ENCODE results near the gene TMEM205.
"Not testable (repeated sequence)": the region's sequence is repeated elsewhere in the genome, so short reads cannot be mapped to it uniquely, and the experiment has no call there.

The TMEM205 gene

DNA sequence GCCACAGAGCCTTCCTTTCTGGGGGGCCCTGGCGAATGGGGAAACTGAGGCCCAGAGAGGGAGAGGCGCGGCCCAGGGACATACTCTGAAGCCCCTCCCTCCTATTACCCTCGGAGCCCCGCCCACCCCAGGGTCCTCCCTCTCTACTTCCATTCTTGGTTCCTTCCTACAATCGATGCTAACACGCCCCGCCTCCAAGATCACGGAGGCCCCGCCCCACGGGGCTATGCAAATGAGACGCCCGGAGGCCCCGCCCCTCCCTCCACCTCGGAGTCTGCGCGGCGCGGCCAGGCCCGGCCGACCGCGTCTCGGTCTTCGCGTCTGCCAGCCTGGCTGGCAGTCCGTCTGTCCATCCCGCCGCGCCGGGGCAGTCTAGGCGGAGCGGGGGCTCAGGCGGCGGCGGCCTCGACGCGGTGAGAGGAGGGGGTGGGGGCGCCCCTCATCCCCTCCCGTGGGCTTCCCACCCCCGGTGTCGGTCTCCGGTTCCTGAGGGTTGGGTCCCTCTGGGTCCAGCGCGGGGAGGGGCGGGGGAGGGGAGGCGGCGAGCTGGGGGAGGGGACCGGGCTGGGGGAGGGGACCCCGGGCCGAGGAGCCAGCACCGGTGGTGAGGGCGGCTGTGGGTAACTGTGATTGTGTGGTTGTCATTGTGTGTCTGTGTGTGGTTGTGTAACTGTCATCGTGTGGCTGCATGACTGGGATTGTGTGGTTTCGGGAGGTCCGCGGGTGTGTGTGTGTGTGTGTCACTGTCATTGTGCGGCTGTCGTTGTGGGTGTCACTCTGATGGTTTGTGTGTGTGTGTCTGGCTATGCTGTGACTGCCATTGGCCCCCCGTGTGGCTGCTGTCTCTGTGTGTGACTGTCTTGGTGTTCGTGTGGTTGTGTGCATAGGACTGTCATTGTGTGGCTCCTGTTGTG is 9.3 kb upstream of the TMEM205 start, which contains the start of gene PLPPR2:
Gene PLPPR2 (plus strand): TSS at position 273 of the 914 bp plus-strand sequence. CDS start 2,242 bp downstream, outside the sequence.
- Histone ChIP-seq H3K36me3 (ENCODE audit: insufficient read depth, low read length) (no peaks in the 10 kb centered on the region), H3F3A (ENCODE audit: low read depth) (no peaks in the 10 kb centered on the region), H2AFZ (ENCODE audit: low read length) (no peak within 1 kb of the TSS), H3K79me2 (ENCODE audit: insufficient read depth, low read length) (no peaks in the 10 kb centered on the region), H3K27me3 (ENCODE audit: insufficient read depth, low read length, poor library complexity, severe bottlenecking) (no peaks in the 10 kb centered on the region), H3K9me3 (ENCODE audit: insufficient read depth, low read depth, low read length) (no peaks in the 10 kb centered on the region), H3K9ac (ENCODE audit: low read depth, low read length, poor library complexity, severe bottlenecking) (no peak within 1 kb of the TSS), H3K9me2 (replicated peaks; ENCODE audit: low read depth, low read length) (no peaks in the 10 kb centered on the region), H3K4me2 (ENCODE audit: low read depth, low read length, poor library complexity, severe bottlenecking) (no peak within 1 kb of the TSS), H3K4me3 (ENCODE audit: low read length, poor library complexity, severe bottlenecking) (no peak within 1 kb of the TSS), H3K4me1 (ENCODE audit: insufficient read depth, low read length, poor library complexity, severe bottlenecking) (no peaks in the 10 kb centered on the region), H4K20me1 (ENCODE audit: insufficient read depth, low read length, poor library complexity, severe bottlenecking) (no peaks in the 10 kb centered on the region)
- no peak for TF ChIP-seq EZH2phosphoT487 (IDR thresholded peaks at IDR 0.05; ENCODE audit: borderline replicate concordance)
- TF ChIP-seq, protein P1, sequence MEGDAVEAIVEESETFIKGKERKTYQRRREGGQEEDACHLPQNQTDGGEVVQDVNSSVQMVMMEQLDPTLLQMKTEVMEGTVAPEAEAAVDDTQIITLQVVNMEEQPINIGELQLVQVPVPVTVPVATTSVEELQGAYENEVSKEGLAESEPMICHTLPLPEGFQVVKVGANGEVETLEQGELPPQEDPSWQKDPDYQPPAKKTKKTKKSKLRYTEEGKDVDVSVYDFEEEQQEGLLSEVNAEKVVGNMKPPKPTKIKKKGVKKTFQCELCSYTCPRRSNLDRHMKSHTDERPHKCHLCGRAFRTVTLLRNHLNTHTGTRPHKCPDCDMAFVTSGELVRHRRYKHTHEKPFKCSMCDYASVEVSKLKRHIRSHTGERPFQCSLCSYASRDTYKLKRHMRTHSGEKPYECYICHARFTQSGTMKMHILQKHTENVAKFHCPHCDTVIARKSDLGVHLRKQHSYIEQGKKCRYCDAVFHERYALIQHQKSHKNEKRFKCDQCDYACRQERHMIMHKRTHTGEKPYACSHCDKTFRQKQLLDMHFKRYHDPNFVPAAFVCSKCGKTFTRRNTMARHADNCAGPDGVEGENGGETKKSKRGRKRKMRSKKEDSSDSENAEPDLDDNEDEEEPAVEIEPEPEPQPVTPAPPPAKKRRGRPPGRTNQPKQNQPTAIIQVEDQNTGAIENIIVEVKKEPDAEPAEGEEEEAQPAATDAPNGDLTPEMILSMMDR (conservative IDR thresholded peaks at IDR 0.05; ENCODE audit: low read length) = no peak

- H3K79me2 ChIP-seq (ENCODE audit: insufficient read depth, low read length); H2AFZ ChIP-seq (ENCODE audit: low read length); H3K4me2 ChIP-seq (ENCODE audit: low read depth, low read length, poor library complexity, severe bottlenecking); H3K9me3 ChIP-seq (ENCODE audit: insufficient read depth, low read depth, low read length); H3K9ac ChIP-seq (ENCODE audit: low read depth, low read length, poor library complexity, severe bottlenecking); H3F3A ChIP-seq (ENCODE audit: low read depth); H4K20me1 ChIP-seq (ENCODE audit: insufficient read depth, low read length, poor library complexity, severe bottlenecking); H3K36me3 ChIP-seq (ENCODE audit: insufficient read depth, low read length); H3K4me3 ChIP-seq (ENCODE audit: low read length, poor library complexity, severe bottlenecking); H3K9me2 ChIP-seq (replicated peaks; ENCODE audit: low read depth, low read length); H3K4me1 ChIP-seq (ENCODE audit: insufficient read depth, low read length, poor library complexity, severe bottlenecking); H3K27me3 ChIP-seq (ENCODE audit: insufficient read depth, low read length, poor library complexity, severe bottlenecking): not testable (repeated sequence)
Observed at GRCh38 chr19:11354102-11354501, 8.0 kb upstream of the TMEM205 start.

- Histone ChIP-seq H3K36me3 (ENCODE audit: insufficient read depth, low read length) (no peaks in the 10 kb centered on the region), H3F3A (ENCODE audit: low read depth) (peaks cover 4% of the 10 kb centered on the region), H3K9ac (ENCODE audit: low read depth, low read length, poor library complexity, severe bottlenecking) (no peak overlapping the region), H3K9me3 (ENCODE audit: insufficient read depth, low read depth, low read length) (no peaks in the 10 kb centered on the region), H3K4me2 (ENCODE audit: low read depth, low read length, poor library complexity, severe bottlenecking) (no peak overlapping the region), H4K20me1 (ENCODE audit: insufficient read depth, low read length, poor library complexity, severe bottlenecking) (no peaks in the 10 kb centered on the region), H3K4me1 (ENCODE audit: insufficient read depth, low read length, poor library complexity, severe bottlenecking) (peaks cover 25% of the 10 kb centered on the region), H3K9me2 (replicated peaks; ENCODE audit: low read depth, low read length) (no peaks in the 10 kb centered on the region), H3K27me3 (ENCODE audit: insufficient read depth, low read length, poor library complexity, severe bottlenecking) (no peaks in the 10 kb centered on the region), H3K4me3 (ENCODE audit: low read length, poor library complexity, severe bottlenecking) (no peak overlapping the region), H2AFZ (ENCODE audit: low read length) (no peak overlapping the region), H3K79me2 (ENCODE audit: insufficient read depth, low read length) (peaks cover 6% of the 10 kb centered on the region; the same call in 1 of the 2 replicates)
- TF ChIP-seq EZH2phosphoT487 (IDR thresholded peaks at IDR 0.05; ENCODE audit: borderline replicate concordance) = no peak
- TF ChIP-seq, protein P1 (conservative IDR thresholded peaks at IDR 0.05; ENCODE audit: low read length) = no peak
Observed at GRCh38 chr19:11349171-11349570, 3.1 kb upstream of the TMEM205 start.
